Kidney (tissue), 14 donors: Measurements from ENCODE around the gene CACTIN. TPM values are rescaled to one million over a fixed set of nuclear protein-coding genes. Genes with fewer than 3 reads are reported as not detected.
"Not testable (repeated sequence)": the region's sequence is repeated elsewhere in the genome, so short reads cannot be mapped to it uniquely, and the experiment has no call there.

Source experiments
- DNase-seq, 5 donors: peaks; one replicate each; pipeline ENCODE4 v3.0.0-alpha.2; 2013 to 2020
- FAIRE-seq: peaks from 2 replicates; lab custom pipeline; 2012; peaks lifted over from hg19 to GRCh38; lab: Jason Lieb, UNC
- H3K27ac ChIP-seq, 2 donors: one replicate each; pipeline ENCODE4 v1.7.0; 2013; ENCODE audit warnings: low read depth in 2 of 2, low read length in 2 of 2, inconsistent platforms in 1 of 2
- H3K27me3 ChIP-seq: one replicate; pipeline ENCODE4 v1.7.1; 2013; ENCODE audit warnings: low read length, inconsistent platforms; ENCODE audit not compliant: control insufficient read depth, insufficient read depth
- H3K36me3 ChIP-seq, 3 donors: one replicate each; pipeline versions ENCODE4 v1.7.0 to v1.7.1; 2013; ENCODE audit warnings: low read length in 3 of 3, control low read depth in 1 of 3, inconsistent platforms in 1 of 3; ENCODE audit not compliant: insufficient read depth in 3 of 3, control insufficient read depth in 2 of 3
- H3K4me1 ChIP-seq, 3 donors: one replicate each; pipeline versions ENCODE4 v1.7.0 to v1.7.1; 2013; ENCODE audit warnings: low read length in 3 of 3, inconsistent platforms in 1 of 3, low read depth in 1 of 3; ENCODE audit not compliant: control insufficient read depth in 2 of 3, insufficient read depth in 2 of 3
- H3K4me3 ChIP-seq, 3 donors: one replicate each; pipeline versions ENCODE4 v1.7.0 to v1.8.1; 2013; ENCODE audit warnings: low read length in 3 of 3, control low read depth in 1 of 3, inconsistent platforms in 1 of 3
- H3K9ac ChIP-seq, 3 donors: one replicate each; pipeline versions ENCODE4 v1.7.0 to v1.7.1; 2013; ENCODE audit warnings: low read length in 3 of 3, control low read depth in 1 of 3, inconsistent platforms in 1 of 3
- H3K9me3 ChIP-seq, 3 donors: one replicate each; pipeline versions ENCODE4 v1.7.0 to v1.7.1; 2013; ENCODE audit warnings: low read length in 3 of 3, control low read depth in 1 of 3, inconsistent platforms in 1 of 3; ENCODE audit not compliant: control insufficient read depth in 2 of 3, insufficient read depth in 1 of 3
- intact Hi-C: fragments of 100-400 bp; cut with DNase I; formaldehyde crosslinking; loops from one replicate; pipeline ENCODE4 v1.11.1; 2022
- polyA plus RNA-seq: library from polyadenylated mRNA; stranded (reverse); fragments of 350-450 nt; fragmentation: Illumina TruSeq; extraction: RNeasy Lipid Tissue Mini Kit (QIAGEN cat#74804); gene quantifications from one replicate; pipeline ENCODE4 v1.2.3, GENCODE V29; 2014; ENCODE audit warnings: low read depth, low replicate concordance; ENCODE audit not compliant: insufficient read depth
- total RNA-seq: library from RNA; stranded (reverse); fragmentation: NEBNext Ultra II Directional; extraction: Animal tissue kit (Norgen Biotek cat#: 25700); gene quantifications from one replicate; pipeline ENCODE4 v1.2.1, GENCODE V29; 2021
- TF ChIP-seq, protein P1 (sequence below): IDR thresholded peaks from 3 replicates; pipeline ENCODE4 v1.5.1; 2012; ENCODE audit warnings: mild to moderate bottlenecking, moderate library complexity, borderline replicate concordance; ENCODE audit not compliant: insufficient read depth; ENCODE audit errors: extremely low read depth
- donor health status: control.
- donor health status: control.
- donor health status: control.
- donor health status: control.
- donor health status: control.
- donor health status: DM: yes; HTN: yes; CAD: no.
- donor health status: Normal renal cell carcinoma (clear cell type).

The CACTIN gene
- total and polyA plus RNA-seq, 2 donors from 2014 or later, result 11.6 to 23.9 TPM

DNA sequence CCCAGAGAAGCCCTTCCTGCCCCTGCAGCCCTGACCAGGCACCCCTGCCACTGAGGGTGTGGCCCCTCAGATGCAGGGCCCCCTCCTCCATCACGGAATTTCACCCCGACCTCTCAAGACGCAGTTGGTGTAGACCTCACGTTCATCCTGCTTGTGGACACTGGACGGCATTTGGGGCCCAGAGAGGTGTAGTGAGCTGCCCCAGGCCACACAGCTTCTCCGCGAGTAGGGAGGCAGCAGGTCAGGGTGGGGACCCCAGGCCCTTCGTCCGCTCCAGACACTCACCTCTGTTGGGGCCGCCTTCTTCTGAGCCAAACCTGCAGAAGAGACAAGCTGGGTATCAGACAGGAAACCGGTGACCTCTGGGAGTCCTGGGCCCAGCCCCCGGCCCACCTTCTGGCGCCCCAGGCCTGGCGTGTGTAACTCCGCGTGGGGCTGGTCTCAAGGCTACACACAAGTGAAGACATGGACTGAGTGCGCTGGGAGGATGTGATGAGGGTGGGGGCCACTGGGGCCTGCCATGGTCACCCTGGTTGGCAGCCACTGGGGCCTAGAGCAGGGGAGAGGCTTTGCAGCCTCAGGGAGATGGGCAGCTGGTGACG lies 40.5 kb upstream of the CACTIN start:
- Histone ChIP-seq H3K9ac (no peak overlapping the region), H3K27ac (no peak overlapping the region), H3K36me3 (peaks cover 2 to 7% (median 5%) of the 10 kb centered on the region in 3 donors), H3K27me3 (no peaks in the 10 kb centered on the region), H3K4me3 (no peak overlapping the region), H3K4me1 (peaks cover 0 to 17% (median 0%) of the 10 kb centered on the region in 3 donors), H3K9me3 (no peaks in the 10 kb centered on the region)
- intact Hi-C loops, result loop anchor here (5.0 kb wide), 1 partner anchor 50 kb away; no protein-coding TSS in a partner anchor
- FAIRE-seq, result no peak
- no peak for DNase-seq
- TF ChIP-seq, protein P1, sequence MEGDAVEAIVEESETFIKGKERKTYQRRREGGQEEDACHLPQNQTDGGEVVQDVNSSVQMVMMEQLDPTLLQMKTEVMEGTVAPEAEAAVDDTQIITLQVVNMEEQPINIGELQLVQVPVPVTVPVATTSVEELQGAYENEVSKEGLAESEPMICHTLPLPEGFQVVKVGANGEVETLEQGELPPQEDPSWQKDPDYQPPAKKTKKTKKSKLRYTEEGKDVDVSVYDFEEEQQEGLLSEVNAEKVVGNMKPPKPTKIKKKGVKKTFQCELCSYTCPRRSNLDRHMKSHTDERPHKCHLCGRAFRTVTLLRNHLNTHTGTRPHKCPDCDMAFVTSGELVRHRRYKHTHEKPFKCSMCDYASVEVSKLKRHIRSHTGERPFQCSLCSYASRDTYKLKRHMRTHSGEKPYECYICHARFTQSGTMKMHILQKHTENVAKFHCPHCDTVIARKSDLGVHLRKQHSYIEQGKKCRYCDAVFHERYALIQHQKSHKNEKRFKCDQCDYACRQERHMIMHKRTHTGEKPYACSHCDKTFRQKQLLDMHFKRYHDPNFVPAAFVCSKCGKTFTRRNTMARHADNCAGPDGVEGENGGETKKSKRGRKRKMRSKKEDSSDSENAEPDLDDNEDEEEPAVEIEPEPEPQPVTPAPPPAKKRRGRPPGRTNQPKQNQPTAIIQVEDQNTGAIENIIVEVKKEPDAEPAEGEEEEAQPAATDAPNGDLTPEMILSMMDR, result no peak

DNA sequence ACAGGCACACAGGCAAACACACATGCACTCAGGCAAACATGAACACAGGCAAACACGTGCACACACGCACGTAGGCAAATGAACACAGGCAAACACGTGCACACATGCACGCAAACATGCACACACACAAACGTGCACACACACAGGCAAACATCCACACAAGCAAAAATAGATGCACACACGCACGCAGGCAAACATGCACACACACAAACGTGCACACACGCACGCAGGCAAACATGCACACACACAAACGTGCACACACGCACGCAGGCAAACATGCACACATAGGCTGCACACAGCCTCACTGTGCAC lies 39.9 kb upstream of the CACTIN start:
- H3K4me3 ChIP-seq, H3K9ac ChIP-seq, FAIRE-seq, DNase-seq, H3K36me3 ChIP-seq, H3K27me3 ChIP-seq, H3K9me3 ChIP-seq, H3K27ac ChIP-seq: not testable (repeated sequence)
- H3K4me1 ChIP-seq, result peaks cover 0 to 15% (median 0%) of the 10 kb centered on the region in 3 donors
- intact Hi-C loops, result loop anchor here (5.0 kb wide), 1 partner anchor 51 kb away; no protein-coding TSS in a partner anchor

DNA sequence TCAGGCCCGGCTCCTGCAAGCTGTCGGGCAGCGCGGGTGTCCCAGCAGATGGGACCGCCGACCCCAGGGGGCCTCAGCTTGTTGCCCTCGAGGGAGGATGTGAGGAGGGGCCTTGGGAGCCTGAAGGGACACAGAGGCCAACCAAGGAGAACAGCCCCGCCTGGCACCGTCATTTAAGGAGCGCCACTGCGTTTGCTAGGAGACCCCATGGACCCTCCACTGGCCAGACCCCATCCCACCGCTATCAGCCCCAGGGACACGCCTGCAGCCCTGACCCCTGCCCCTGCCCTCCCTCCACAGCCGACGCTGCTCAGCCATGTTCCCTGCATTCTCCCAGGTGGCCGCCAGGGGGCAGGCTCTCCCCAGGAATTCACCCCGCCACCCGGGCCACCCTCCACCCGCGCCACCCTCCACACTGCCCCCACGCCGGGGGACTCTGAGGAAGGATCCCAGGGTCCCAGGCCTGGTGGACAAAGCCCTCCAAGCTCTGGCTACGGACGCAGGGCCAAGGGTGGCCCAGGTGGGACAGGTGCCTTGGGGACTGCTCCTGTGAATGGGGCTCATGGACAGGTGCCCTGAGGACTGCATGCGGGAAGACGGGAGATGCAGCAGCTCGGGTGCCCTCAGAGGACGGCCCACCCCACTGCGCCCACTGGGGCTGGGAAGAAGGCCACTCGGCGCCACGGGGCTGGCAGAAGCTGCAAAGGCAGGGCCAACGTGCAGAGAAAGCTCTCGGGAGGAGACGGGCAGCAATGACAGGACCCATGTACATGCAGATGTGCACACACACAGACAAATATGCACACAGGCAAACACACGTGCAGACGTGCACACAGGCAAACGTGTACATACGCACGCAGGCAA lies 39.3 kb upstream of the CACTIN start:
- FAIRE-seq, result no peak
- Histone ChIP-seq H3K27me3 (no peaks in the 10 kb centered on the region), H3K4me1 (peaks cover 0 to 10% (median 0%) of the 10 kb centered on the region in 3 donors), H3K27ac (no peak overlapping the region), H3K4me3 (no peak overlapping the region), H3K36me3 (peaks cover 2 to 13% (median 5%) of the 10 kb centered on the region in 3 donors), H3K9me3 (no peaks in the 10 kb centered on the region), H3K9ac (no peak overlapping the region)
- peak in 4 of 5 donors; percentile 41 to 80 (median 64) for DNase-seq
- TF ChIP-seq, protein P1, result peak; percentile 90
- intact Hi-C loops, result loop anchor here (5.0 kb wide), 1 partner anchor 51 kb away; no protein-coding TSS in a partner anchor
